ENCODE results near the gene SGCD. TPM values are rescaled to one million over a fixed set of nuclear protein-coding genes. Genes with fewer than 3 reads are reported as not detected.

Gene SGCD
- total and polyA plus RNA-seq, 4 donors, result 0.79 to 20.9 (median 6.0) TPM

DNA sequence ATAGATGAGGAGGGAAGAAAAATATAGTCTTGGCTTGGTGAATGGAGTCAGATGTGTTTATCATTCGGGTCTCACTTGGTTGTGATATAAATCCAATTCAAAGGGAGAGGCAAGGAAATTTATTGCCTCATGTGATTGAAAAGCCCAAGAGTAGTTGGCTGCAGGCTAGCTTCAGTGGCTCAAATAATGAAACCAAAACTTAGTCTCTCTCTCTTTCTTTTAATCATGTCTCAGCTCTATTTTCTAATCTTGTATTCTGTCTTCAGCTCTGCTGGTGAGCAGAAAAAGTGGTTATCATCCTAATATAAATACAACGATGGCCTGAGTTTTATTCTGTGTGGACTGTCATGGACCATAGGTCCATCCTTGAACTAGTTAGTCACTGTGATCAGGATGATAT is 288.9 kb downstream of the SGCD start:
- no peaks in the 10 kb centered on the region for H3K27me3 ChIP-seq (ENCODE audit: control insufficient read depth in 3 of 3, insufficient read depth in 3 of 3, low read length in 2 of 3)
- H3K4me1 ChIP-seq (ENCODE audit: control insufficient read depth in 5 of 5, insufficient read depth in 5 of 5, low read length in 5 of 5), result peaks cover 0 to 9% (median 0%) of the 10 kb centered on the region in 5 donors
- DNase-seq, result no peak
- no peak overlapping the region for H3K27ac ChIP-seq (ENCODE audit: low read depth in 1 of 2, low read length in 1 of 2)
- 84 to 95% methylated on average over 2 of the region's 2 CpGs for WGBS, 2 donors
- no peak for ATAC-seq (ENCODE audit: insufficient read depth, low FRiP score)
- TF ChIP-seq CTCF (IDR thresholded peaks at IDR 0.05; ENCODE audit: control extremely low read depth, extremely low read depth), result no peak
- H3K9ac ChIP-seq (ENCODE audit: insufficient read depth in 1 of 2, low read length in 2 of 2), result no peak overlapping the region
- H3K9me3 ChIP-seq (ENCODE audit: control insufficient read depth in 4 of 4, insufficient read depth in 3 of 4, low read length in 3 of 4), result peaks cover 0 to 7% (median 3%) of the 10 kb centered on the region in 4 donors
- H3K36me3 ChIP-seq (ENCODE audit: control insufficient read depth in 4 of 4, insufficient read depth in 4 of 4, low read length in 4 of 4), result peaks cover 0 to 5% (median 0%) of the 10 kb centered on the region in 4 donors
- H3K4me3 ChIP-seq, result no peak overlapping the region

- DNase-seq (no peak), ATAC-seq (ENCODE audit: insufficient read depth, low FRiP score) (no peak)
- Histone ChIP-seq H3K4me1 (ENCODE audit: control insufficient read depth in 5 of 5, insufficient read depth in 5 of 5, low read length in 5 of 5) (peaks cover 0 to 9% (median 0%) of the 10 kb centered on the region in 5 donors), H3K9me3 (ENCODE audit: control insufficient read depth in 4 of 4, insufficient read depth in 3 of 4, low read length in 3 of 4) (peaks cover 0 to 4% (median 0%) of the 10 kb centered on the region in 4 donors), H3K27me3 (ENCODE audit: control insufficient read depth in 3 of 3, insufficient read depth in 3 of 3, low read length in 2 of 3) (no peaks in the 10 kb centered on the region), H3K4me3 (no peak overlapping the region), H3K27ac (ENCODE audit: low read depth in 1 of 2, low read length in 1 of 2) (no peak overlapping the region), H3K9ac (ENCODE audit: insufficient read depth in 1 of 2, low read length in 2 of 2) (no peak overlapping the region), H3K36me3 (ENCODE audit: control insufficient read depth in 4 of 4, insufficient read depth in 4 of 4, low read length in 4 of 4) (peaks cover 0 to under 1% (median 0%) of the 10 kb centered on the region in 4 donors)
- 60 to 83% methylated on average over 2 of the region's 2 CpGs for WGBS, 2 donors
- TF ChIP-seq CTCF (IDR thresholded peaks at IDR 0.05; ENCODE audit: control extremely low read depth, extremely low read depth), result no peak
These were observed 290.5 kb downstream of the SGCD start for GRCh38 chr5:156617426-156617825.

DNA sequence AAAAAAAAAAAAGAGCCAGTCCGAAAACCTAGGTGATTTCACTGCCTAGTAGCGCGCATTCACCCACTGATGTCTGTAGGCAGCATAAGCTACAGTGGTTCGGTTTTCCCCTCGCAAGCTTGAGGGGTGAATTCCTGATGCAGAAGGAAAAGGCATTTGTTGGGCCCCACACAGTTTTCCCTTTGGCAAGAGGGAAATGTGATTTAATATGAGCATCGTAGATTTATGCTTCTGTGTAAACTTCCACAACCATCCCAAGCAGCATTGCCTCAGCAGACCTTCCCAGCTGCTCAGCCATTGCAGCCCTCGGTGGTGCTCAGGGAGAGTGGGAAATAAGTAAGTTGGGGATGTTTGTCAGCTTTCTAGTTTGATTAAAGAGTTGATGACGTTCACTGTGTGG is 291.6 kb downstream of the SGCD start:
- Histone ChIP-seq H3K9me3 (ENCODE audit: control insufficient read depth in 4 of 4, insufficient read depth in 3 of 4, low read length in 3 of 4) (peaks cover 0 to 2% (median 0%) of the 10 kb centered on the region in 4 donors), H3K4me3 (no peak overlapping the region), H3K27ac (ENCODE audit: low read depth in 1 of 2, low read length in 1 of 2) (no peak overlapping the region), H3K9ac (ENCODE audit: insufficient read depth in 1 of 2, low read length in 2 of 2) (no peak overlapping the region), H3K4me1 (ENCODE audit: control insufficient read depth in 5 of 5, insufficient read depth in 5 of 5, low read length in 5 of 5) (peaks cover 0 to 9% (median 1%) of the 10 kb centered on the region in 5 donors), H3K27me3 (ENCODE audit: control insufficient read depth in 3 of 3, insufficient read depth in 3 of 3, low read length in 2 of 3) (no peaks in the 10 kb centered on the region), H3K36me3 (ENCODE audit: control insufficient read depth in 4 of 4, insufficient read depth in 4 of 4, low read length in 4 of 4) (no peaks in the 10 kb centered on the region)
- TF ChIP-seq CTCF (IDR thresholded peaks at IDR 0.05; ENCODE audit: control extremely low read depth, extremely low read depth), result no peak
- DNase-seq (peak; percentile 62 to 84 (median 75)), ATAC-seq (ENCODE audit: insufficient read depth, low FRiP score) (no peak)
- 83 to 87% methylated on average over 8 of the region's 8 CpGs for WGBS, 2 donors

DNA sequence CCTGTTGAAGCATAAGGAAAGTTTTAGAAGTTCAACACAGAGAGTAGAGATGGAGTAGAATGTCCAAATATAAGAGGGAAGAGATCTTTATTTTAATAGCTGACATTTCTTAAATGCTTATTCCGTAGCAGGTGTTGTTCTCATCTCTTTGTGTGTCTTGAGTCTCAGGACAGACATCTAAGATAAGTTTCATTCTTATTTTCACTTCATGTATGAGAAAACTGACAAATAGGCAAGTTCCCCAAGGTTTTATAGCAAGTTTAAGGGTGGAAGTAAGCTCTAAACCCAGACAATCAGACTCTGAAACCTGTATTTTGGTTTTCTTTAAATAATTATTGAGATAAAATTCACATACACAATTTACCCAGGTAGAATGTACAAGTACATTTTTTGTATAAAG is 294.8 kb downstream of the SGCD start:
- H3K27me3 ChIP-seq (ENCODE audit: control insufficient read depth in 3 of 3, insufficient read depth in 3 of 3, low read length in 2 of 3), result no peaks in the 10 kb centered on the region
- 87 to 89% methylated on average over 1 of the region's 1 CpG for WGBS, 2 donors
- H3K36me3 ChIP-seq (ENCODE audit: control insufficient read depth in 4 of 4, insufficient read depth in 4 of 4, low read length in 4 of 4), result no peaks in the 10 kb centered on the region
- peaks cover 0 to 9% (median 3%) of the 10 kb centered on the region in 5 donors for H3K4me1 ChIP-seq (ENCODE audit: control insufficient read depth in 5 of 5, insufficient read depth in 5 of 5, low read length in 5 of 5)
- no peak for TF ChIP-seq CTCF (IDR thresholded peaks at IDR 0.05; ENCODE audit: control extremely low read depth, extremely low read depth)
- H3K27ac ChIP-seq (ENCODE audit: low read depth in 1 of 2, low read length in 1 of 2), result no peak overlapping the region
- no peak overlapping the region for H3K9ac ChIP-seq (ENCODE audit: insufficient read depth in 1 of 2, low read length in 2 of 2)
- H3K9me3 ChIP-seq (ENCODE audit: control insufficient read depth in 4 of 4, insufficient read depth in 3 of 4, low read length in 3 of 4), result no peaks in the 10 kb centered on the region
- DNase-seq (no peak), ATAC-seq (ENCODE audit: insufficient read depth, low FRiP score) (no peak)
- H3K4me3 ChIP-seq, result no peak overlapping the region
